K562 (cell line): ENCODE results near the gene PI4KA. TPM values are rescaled to one million over a fixed set of nuclear protein-coding genes. Genes with fewer than 3 reads are reported as not detected.
A peak's percentile ranks its signal among the peaks of the same experiment; 100 is the strongest.

Experiments used
- ATAC-seq: fragments of 200-7000 bp; cut with Tn5 transposase; 3 replicates; pipeline ENCODE4 v1.9.1; 2020; ENCODE audit warnings: moderate library complexity
- BruUV-seq: library from RNA; stranded (reverse); fragments of 400-500 nt; replicated peaks from 2 replicates; lab custom pipeline; 2021; lab: Mats Ljungman, UMichigan
- CTCF ChIA-PET: fragments of 300-600 bp; formaldehyde crosslinking; extraction: SDS; loops from one replicate; lab custom pipeline; 2021; ENCODE audit warnings: low intra/inter-chr PET ratio; lab: Yijun Ruan, JAX
- POLR2A ChIA-PET: fragments of 300-600, 350-650 bp; sonication (Branson Sonifier 250); formaldehyde crosslinking; extraction: SDS; loops from one replicate; lab custom pipeline; 2021; ENCODE audit warnings: antibody characterized with exemption, inconsistent platforms; lab: Yijun Ruan, JAX
- DNase-seq, 4 experiments: peaks; one replicate each; pipeline versions ENCODE4 v3.0.0 to v3.0.0-alpha.2; 2011 to 2018; ENCODE audit warnings: low spot score in 3 of 4, mixed read lengths in 3 of 4; ENCODE audit errors: extremely low read depth in 1 of 4
- FAIRE-seq: peaks from 2 replicates; lab custom pipeline; 2011; peaks lifted over from hg19 to GRCh38; lab: Jason Lieb, UNC
- H2AFZ ChIP-seq: 2 replicates; pipeline ENCODE4 v1.6.0; 2011; ENCODE audit warnings: low read depth, low read length, control low read depth, inconsistent platforms
- H3K27ac ChIP-seq: fragments of 200-600 bp; 3 replicates; pipeline ENCODE4 v1.8.0; 2011; ENCODE audit warnings: low read depth, mild to moderate bottlenecking, control low read depth, inconsistent platforms, low read length, moderate library complexity, mixed read lengths; ENCODE audit errors: extremely low read depth
- H3K27me3 ChIP-seq, 2 experiments: fragments of 300-600 bp in 1 of 2; 2 replicates in 1 of 2; 3 replicates in 1 of 2; pipeline versions ENCODE4 v1.6.0 to v1.8.0; 2011; ENCODE audit warnings: inconsistent platforms in 2 of 2, low read length in 2 of 2, mild to moderate bottlenecking in 1 of 2, mixed read lengths in 1 of 2, moderate library complexity in 1 of 2; ENCODE audit not compliant: control insufficient read depth in 2 of 2, insufficient read depth in 2 of 2
- H3K36me3 ChIP-seq: fragments of 300-600 bp; 3 replicates; pipeline ENCODE4 v1.8.0; 2011; ENCODE audit warnings: mild to moderate bottlenecking, low read length, inconsistent platforms; ENCODE audit not compliant: control insufficient read depth, insufficient read depth
- H3K4me1 ChIP-seq, 2 experiments: fragments of 200-600 bp in 1 of 2; replicated peaks in 1 of 2; 2 replicates in 1 of 2; 3 replicates in 1 of 2; pipeline versions ENCODE4 v1.5.1 to v1.8.0; 2011; ENCODE audit warnings: inconsistent platforms in 2 of 2, low read length in 2 of 2, mild to moderate bottlenecking in 1 of 2, mixed read lengths in 1 of 2, moderate library complexity in 1 of 2; ENCODE audit not compliant: control insufficient read depth in 2 of 2, insufficient read depth in 2 of 2
- H3K4me2 ChIP-seq: 2 replicates; pipeline ENCODE4 v1.6.1; 2011; ENCODE audit warnings: low read length, control low read depth, inconsistent platforms, mixed read lengths; ENCODE audit not compliant: insufficient read depth
- H3K4me3 ChIP-seq: fragments of 200-600 bp; sonication (generic), shearing (Covaris generic); 2 replicates; pipeline ENCODE4 v1.5.1; 2016; ENCODE audit warnings: control low read depth, inconsistent platforms
- H3K79me2 ChIP-seq: fragments of 200-600 bp; 3 replicates; pipeline ENCODE4 v1.8.0; 2011; ENCODE audit warnings: low read length, inconsistent platforms; ENCODE audit not compliant: control insufficient read depth, insufficient read depth
- H3K9ac ChIP-seq, 2 experiments: 2 replicates each; pipeline versions ENCODE4 v1.6.0 to v1.6.1; 2011; ENCODE audit warnings: low read depth in 2 of 2, low read length in 2 of 2, control low read depth in 1 of 2, inconsistent platforms in 1 of 2, mild to moderate bottlenecking in 1 of 2, mixed read lengths in 1 of 2; ENCODE audit not compliant: insufficient read depth in 1 of 2
- H3K9me1 ChIP-seq: one replicate; pipeline ENCODE4 v1.6.0; 2011; ENCODE audit warnings: inconsistent platforms, mild to moderate bottlenecking, low read length, moderate library complexity; ENCODE audit not compliant: control insufficient read depth, insufficient read depth
- H3K9me3 ChIP-seq: replicated peaks from 2 replicates; pipeline ENCODE4 v1.5.1; 2011; ENCODE audit warnings: low read depth, low read length, inconsistent platforms; ENCODE audit not compliant: control insufficient read depth, insufficient read depth
- H4K20me1 ChIP-seq: replicated peaks from 2 replicates; pipeline ENCODE4 v1.6.1; 2011; ENCODE audit warnings: low read length, inconsistent platforms, mixed read lengths; ENCODE audit not compliant: control insufficient read depth, insufficient read depth
- ARID4B ChIP-seq: sonication (generic); formaldehyde crosslinking; IDR thresholded peaks from 2 replicates; pipeline ENCODE4 v1.8.0; 2022; ENCODE audit warnings: mild to moderate bottlenecking, missing genetic modification reagents
- CCAR2 ChIP-seq: fragments of 200-400 bp; formaldehyde crosslinking; IDR thresholded peaks from 2 replicates; pipeline ENCODE4 v1.6.1; 2017; ENCODE audit warnings: mild to moderate bottlenecking, low read depth, low read length
- CEBPZ ChIP-seq: fragments of 150-350 bp; IDR thresholded peaks from 2 replicates; pipeline ENCODE4 v1.6.1; 2014; ENCODE audit warnings: low read depth, mild to moderate bottlenecking, low read length, borderline replicate concordance
- CXXC5 ChIP-seq: fragments of 250-450 bp; sonication (Bioruptor Pico); IDR thresholded peaks from 2 replicates; pipeline ENCODE4 v1.8.0; 2022; ENCODE audit warnings: inconsistent platforms, mild to moderate bottlenecking, moderate library complexity
- HEY1 ChIP-seq: fragments of 250-450 bp; sonication (Bioruptor Pico); IDR thresholded peaks from 2 replicates; pipeline ENCODE4 v1.5.0; 2020; ENCODE audit warnings: mild to moderate bottlenecking, moderate library complexity, borderline replicate concordance
- IFI16 ChIP-seq: fragments of 250-450 bp; sonication (Bioruptor Pico); IDR thresholded peaks from 2 replicates; pipeline ENCODE4 v2.1.2; 2022; ENCODE audit warnings: mild to moderate bottlenecking, inconsistent platforms
- TSHZ1 ChIP-seq: fragments of 250-450 bp; sonication (Bioruptor Pico); IDR thresholded peaks from 2 replicates; pipeline ENCODE4 v1.4.0; 2020; ENCODE audit warnings: mild to moderate bottlenecking, moderate library complexity
- WGBS: fragments of 100-300 bp; shearing (Covaris generic); methylation state at CpG from one replicate; pipeline ENCODE4 v1.1.6; 2016; ENCODE audit warnings: low coverage, mixed read lengths; ENCODE audit not compliant: insufficient coverage; ENCODE audit errors: missing lambda C conversion rate; 5-methylcytosine and 5-hydroxymethylcytosine counted together
- in situ Hi-C: fragments of 300-500 bp; cut with MboI; formaldehyde crosslinking; loops from 4 replicates; pipeline ENCODE4 v1.15.0; 2018; ENCODE audit warnings: inconsistent platforms, mixed read lengths
- intact Hi-C: fragments of 100-400 bp; cut with micrococcal nuclease; formaldehyde crosslinking; loops from 2 replicates; pipeline ENCODE4 v1.14.2; 2022
- polyA plus RNA-seq, 8 experiments: library from polyadenylated mRNA; depleted of rRNA in 4 of 8; stranded (reverse) in 5 of 8; unstranded in 3 of 8; fragments of >200 nt; fragmentation: Nextera tagmentation in 2 of 8; fragmentation: Illumina TruSeq in 1 of 8; extraction: Ambion mirVana in 2 of 8; extraction: Trizol in 1 of 8; gene quantifications; 2 replicates each; pipeline versions ENCODE4 v1.2.1 to v1.2.3, GENCODE V29; 2011 to 2014; ENCODE audit warnings: inconsistent platforms in 1 of 8, missing spikeins in 1 of 8
- total RNA-seq, 7 experiments: library from RNA; depleted of rRNA in 6 of 7; stranded (reverse); fragments of >200 nt in 6 of 7; fragmentation: Illumina TruSeq in 2 of 7; extraction: Trizol in 2 of 7; gene quantifications; 2 replicates each; pipeline versions ENCODE4 v1.2.1 to v1.2.3, GENCODE V29; 2011 to 2021; ENCODE audit warnings: low replicate concordance in 1 of 7

PI4KA gene
- total and polyA plus RNA-seq, 9 of the 15 experiments (the other 6 are each of a cell fraction or from before 2014, with no cell fraction given) = 7.3 to 187 (median 84.7) TPM

- TF ChIP-seq TSHZ1 (CRISPR knock-in tag) = peak; percentile 14; the same call in 1 of the 2 replicates
- 0 out of 2 replicates have a peak, but pooled peaks have one; percentile 41 for TF ChIP-seq CXXC5 (CRISPR knock-in tag)
- TF ChIP-seq, all 486 proteins: peak for 10
Observed at GRCh38 chr22:20890975-20891374, 32.4 kb upstream of the PI4KA start (continued).

GRCh38 chr22:20889904-20890540 is 31.4 kb upstream of the PI4KA start:
- in situ Hi-C loops (no loop called here), intact Hi-C loops (loop anchor here (5.0 kb wide), 1 partner anchor 182 kb away; no protein-coding TSS in a partner anchor)
- peaks cover 44% of the 10 kb centered on the region for H3K36me3 ChIP-seq
- no peaks in the 10 kb centered on the region for H3K79me2 ChIP-seq
- ATAC-seq (no peak), DNase-seq (peak in 1 of 4 experiments; percentile 34), FAIRE-seq (no peak)
- no peaks in the 10 kb centered on the region for H3K27me3 ChIP-seq
- H2AFZ ChIP-seq = no peak overlapping the region
- no peaks in the 10 kb centered on the region for H3K9me3 ChIP-seq
- no peaks in the 10 kb centered on the region; the same call in 1 of the 2 replicates for H4K20me1 ChIP-seq
- BruUV-seq = no TSS peak
- no peaks in the 10 kb centered on the region for H3K9me1 ChIP-seq
- 73% methylated on average over 13 of the region's 13 CpGs for WGBS
- H3K9ac ChIP-seq = no peak overlapping the region
- peaks cover 11% of the 10 kb centered on the region in 2 experiments for H3K4me1 ChIP-seq
- H3K27ac ChIP-seq = no peak overlapping the region
- H3K4me3 ChIP-seq = no peak overlapping the region
- no peak overlapping the region for H3K4me2 ChIP-seq
- ChIA-PET POLR2A (interaction anchor here (0.8 to 6.1 kb wide), 14 partner anchors 8 to 125 kb away, joined by 3 to 68 read pairs (median 4); partner anchors contain the start of genes LZTR1 and P2RX6), CTCF (no interaction called here)
- TF ChIP-seq CCAR2 (0 out of 2 replicates have a peak, but pooled peaks have one; percentile 65), CEBPZ (no peak), ARID4B (CRISPR knock-in tag) (no peak), IFI16 (CRISPR knock-in tag) (0 out of 2 replicates have a peak, but pooled peaks have one; percentile 7), HEY1 (CRISPR knock-in tag) (no peak)
